ENCODE measurements around the gene CDC27.

DNA sequence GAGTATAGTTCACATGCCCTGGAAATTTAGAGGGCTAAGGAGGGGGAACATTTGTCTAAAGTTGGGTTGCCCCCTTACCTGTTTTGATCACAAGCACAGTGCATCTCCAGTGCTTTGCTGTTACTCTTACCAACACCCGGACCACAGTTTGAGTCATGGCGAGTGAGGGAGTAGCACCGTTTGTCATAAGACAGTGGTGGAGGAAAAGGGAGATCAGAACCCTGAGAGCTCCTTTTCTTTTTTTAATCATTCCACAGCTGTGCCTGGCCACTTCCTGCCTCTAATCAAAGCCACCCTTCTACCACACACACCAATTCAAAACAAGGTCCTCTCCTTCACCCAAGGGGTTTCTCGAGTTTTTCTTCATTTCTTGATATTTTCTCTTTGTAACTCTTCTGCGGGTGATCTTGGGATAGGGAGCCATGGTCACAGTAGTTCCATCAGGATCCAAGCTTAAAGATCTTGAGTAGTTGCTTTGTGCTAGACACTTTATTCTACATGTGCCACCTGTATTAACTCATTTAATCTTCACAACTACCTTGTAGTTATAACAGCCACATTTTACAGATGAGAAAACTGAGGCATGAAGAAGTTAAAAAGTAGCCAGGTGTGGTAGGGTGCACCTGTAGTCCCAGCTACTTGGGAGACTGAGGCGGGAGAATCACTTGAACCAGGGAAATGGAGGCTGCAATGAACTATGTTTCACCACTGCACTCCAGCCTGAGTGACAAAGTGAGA is 15.1 kb upstream of the CDC27 start:
- TF ChIP-seq, protein P1, sequence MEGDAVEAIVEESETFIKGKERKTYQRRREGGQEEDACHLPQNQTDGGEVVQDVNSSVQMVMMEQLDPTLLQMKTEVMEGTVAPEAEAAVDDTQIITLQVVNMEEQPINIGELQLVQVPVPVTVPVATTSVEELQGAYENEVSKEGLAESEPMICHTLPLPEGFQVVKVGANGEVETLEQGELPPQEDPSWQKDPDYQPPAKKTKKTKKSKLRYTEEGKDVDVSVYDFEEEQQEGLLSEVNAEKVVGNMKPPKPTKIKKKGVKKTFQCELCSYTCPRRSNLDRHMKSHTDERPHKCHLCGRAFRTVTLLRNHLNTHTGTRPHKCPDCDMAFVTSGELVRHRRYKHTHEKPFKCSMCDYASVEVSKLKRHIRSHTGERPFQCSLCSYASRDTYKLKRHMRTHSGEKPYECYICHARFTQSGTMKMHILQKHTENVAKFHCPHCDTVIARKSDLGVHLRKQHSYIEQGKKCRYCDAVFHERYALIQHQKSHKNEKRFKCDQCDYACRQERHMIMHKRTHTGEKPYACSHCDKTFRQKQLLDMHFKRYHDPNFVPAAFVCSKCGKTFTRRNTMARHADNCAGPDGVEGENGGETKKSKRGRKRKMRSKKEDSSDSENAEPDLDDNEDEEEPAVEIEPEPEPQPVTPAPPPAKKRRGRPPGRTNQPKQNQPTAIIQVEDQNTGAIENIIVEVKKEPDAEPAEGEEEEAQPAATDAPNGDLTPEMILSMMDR (IDR thresholded peaks at IDR 0.05): no peak
- TF ChIP-seq ZFX (IDR thresholded peaks at IDR 0.05; ENCODE audit: borderline replicate concordance): no peak
